Stimulated activated CD4-positive, alpha-beta T cell treated with anti-CD3 and anti-CD28 coated beads, TNF-alpha, amount 100 ng/mL, for 48 hours (primary cell): ENCODE measurements around the gene PSKH1.

Experiments
- DNase-seq, 3 donors: peaks; one replicate each; pipeline ENCODE4 v3.0.0-alpha.2; 2020; ENCODE audit warnings: low read depth in 3 of 3

The PSKH1 gene

GRCh38 chr16:67865318-67865717 is 27.7 kb upstream of the PSKH1 start:
- DNase-seq, result no peak

- no peak for DNase-seq
Observed at GRCh38 chr16:67868290-67868689, 24.8 kb upstream of the PSKH1 start.

- DNase-seq, result no peak
Observed at GRCh38 chr16:67869653-67870052, 23.4 kb upstream of the PSKH1 start.

GRCh38 chr16:67871256-67871655 is 21.8 kb upstream of the PSKH1 start:
- DNase-seq, result no peak

GRCh38 chr16:67872131-67872630 is 20.9 kb upstream of the PSKH1 start:
- no peak for DNase-seq

GRCh38 chr16:67872631-67873434 is 20.2 kb upstream of the PSKH1 start, which contains the start of gene EDC4:
TSS of gene EDC4 (plus strand) at chr16:67873052. CDS start at chr16:67873262, 210 bp downstream.
- DNase-seq, result peak; percentile 77 to 87 (median 78)

- no peak for DNase-seq
Observed at GRCh38 chr16:67873435-67874370, 19.4 kb upstream of the PSKH1 start.

GRCh38 chr16:67874372-67874771 is 18.7 kb upstream of the PSKH1 start:
- no peak for DNase-seq

GRCh38 chr16:67877064-67877463 is 16.0 kb upstream of the PSKH1 start:
- no peak for DNase-seq

GRCh38 chr16:67878232-67878631 is 14.8 kb upstream of the PSKH1 start:
- DNase-seq, result no peak

GRCh38 chr16:67878846-67879245 is 14.2 kb upstream of the PSKH1 start:
- DNase-seq, result no peak

GRCh38 chr16:67879462-67879861 is 13.6 kb upstream of the PSKH1 start:
- DNase-seq, result no peak

GRCh38 chr16:67879936-67880335 is 13.1 kb upstream of the PSKH1 start:
- DNase-seq, result no peak

GRCh38 chr16:67880584-67880983 is 12.5 kb upstream of the PSKH1 start:
- no peak for DNase-seq

GRCh38 chr16:67881621-67882161 is 11.4 kb upstream of the PSKH1 start:
- DNase-seq, result no peak

- DNase-seq, result no peak
Observed at GRCh38 chr16:67882374-67883145, 10.5 kb upstream of the PSKH1 start.

GRCh38 chr16:67883146-67883871 is 9.7 kb upstream of the PSKH1 start:
- no peak for DNase-seq

- DNase-seq, result peak; percentile 41 to 72 (median 56)
Observed at GRCh38 chr16:67883872-67884261, 9.2 kb upstream of the PSKH1 start.

- DNase-seq, result no peak
Observed at GRCh38 chr16:67884684-67885083, 8.4 kb upstream of the PSKH1 start, which contains the start of gene NRN1L. TSS of gene NRN1L (plus strand) at chr16:67884885. CDS start at chr16:67884904, 19 bp downstream.

GRCh38 chr16:67885545-67885944 is 7.5 kb upstream of the PSKH1 start:
- DNase-seq, result no peak

- no peak for DNase-seq
Observed at GRCh38 chr16:67885976-67886375, 7.1 kb upstream of the PSKH1 start.
